Measurements from ENCODE around the gene MCOLN2. TPM values are rescaled to one million over a fixed set of nuclear protein-coding genes. Genes with fewer than 3 reads are reported as not detected.

Gene MCOLN2
- total and polyA plus RNA-seq, 2 donors (not counting 1 experiment from before 2014, with no cell fraction given) = 23.9 to 25.8 TPM

- no peaks in the 10 kb centered on the region for H3K9me3 Mint-ChIP-seq (ENCODE audit: insufficient read depth)
- Histone ChIP-seq H3K4me1 (ENCODE audit: control insufficient read depth in 2 of 2, insufficient read depth in 2 of 2, low read length in 2 of 2) (no peaks in the 10 kb centered on the region), H3K27ac (ENCODE audit: low read length in 2 of 2) (no peak overlapping the region), H3K9ac (ENCODE audit: low read length) (no peak overlapping the region), H3K4me2 (replicated peaks; ENCODE audit: low read depth, low read length, poor library complexity, severe bottlenecking) (no peak overlapping the region), H3K27me3 (replicated peaks in 1 of 4; ENCODE audit: control extremely low read depth in 1 of 4, control insufficient read depth in 3 of 4, insufficient read depth in 4 of 4, low read length in 3 of 4) (no peaks in the 10 kb centered on the region), H3K79me2 (ENCODE audit: control insufficient read depth, insufficient read depth, low read length) (no peaks in the 10 kb centered on the region), H3K36me3 (replicated peaks in 1 of 2; ENCODE audit: control extremely low read depth in 1 of 2, control insufficient read depth in 1 of 2, extremely low read depth in 1 of 2, insufficient read depth in 2 of 2, low read length in 1 of 2) (no peaks in the 10 kb centered on the region), H4K20me1 (ENCODE audit: control insufficient read depth, insufficient read depth, low read length, poor library complexity, severe bottlenecking) (no peaks in the 10 kb centered on the region), H3K9me3 (ENCODE audit: control extremely low read depth in 1 of 3, control insufficient read depth in 2 of 3, insufficient read depth in 1 of 3, low read length in 2 of 3) (no peaks in the 10 kb centered on the region), H2AFZ (ENCODE audit: insufficient read depth, low read depth, low read length, poor library complexity, severe bottlenecking) (no peak overlapping the region), H3K4me3 (ENCODE audit: control extremely low read depth in 1 of 5, extremely low read depth in 1 of 5, insufficient read depth in 1 of 5, low read depth in 2 of 5, low read length in 4 of 5) (no peak overlapping the region)
- DNase-seq (no peak), ATAC-seq (ENCODE audit: low read depth) (no peak)
- H3K27me3 Mint-ChIP-seq = peaks cover 21% of the 10 kb centered on the region
- ChIA-PET POLR2A (no interaction called here), CTCF (interaction anchor here (1.7 to 5.2 kb wide), 2 partner anchors 89 to 97 kb away, joined by 6 to 61 read pairs; no protein-coding TSS in a partner anchor)
- H3K27ac Mint-ChIP-seq = no peak overlapping the region
- WGBS (ENCODE audit: insufficient coverage) = no CpG with 5 or more reads among the region's 2 CpGs
- TF ChIP-seq CTCF (IDR thresholded peaks at IDR 0.05) (no peak), EZH2 (IDR thresholded peaks at IDR 0.05; ENCODE audit: borderline replicate concordance, insufficient read depth, low read depth, low read length, poor library complexity, severe bottlenecking) (no peak)
- H3K4me3 Mint-ChIP-seq = no peak overlapping the region
- no peaks in the 10 kb centered on the region for H3K4me1 Mint-ChIP-seq
- intact Hi-C loops (cut with micrococcal nuclease) = no loop called here
These were observed 36.3 kb upstream of the MCOLN2 start for GRCh38 chr1:85033221-85033620.

DNA sequence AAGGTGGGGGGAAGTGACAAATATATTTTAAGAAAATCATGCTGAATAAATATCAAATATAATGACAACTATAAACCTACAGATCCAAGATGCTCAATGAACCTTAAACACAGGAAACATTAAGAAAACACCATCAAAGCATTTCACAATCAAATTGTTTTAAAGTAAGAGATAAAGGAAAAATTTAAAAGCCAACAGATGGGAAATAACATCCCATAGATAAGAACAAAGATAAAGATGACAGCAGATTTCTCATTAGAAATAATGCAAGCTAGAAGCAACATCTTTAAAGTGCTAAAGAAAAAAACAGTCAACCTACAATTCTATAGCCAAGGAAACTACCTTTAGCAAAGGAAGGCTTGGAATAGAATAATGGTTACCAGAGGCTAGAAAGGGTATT, 33.6 kb upstream of the MCOLN2 start:
- DNase-seq (no peak), ATAC-seq (ENCODE audit: low read depth) (no peak)
- no peak for TF ChIP-seq EZH2 (IDR thresholded peaks at IDR 0.05; ENCODE audit: borderline replicate concordance, insufficient read depth, low read depth, low read length, poor library complexity, severe bottlenecking)
- TF ChIP-seq CTCF (IDR thresholded peaks at IDR 0.05) = no peak
- ChIA-PET CTCF (interaction anchor here (1.2 to 5.2 kb wide), 3 partner anchors 87 to 94 kb away, joined by 5 to 61 read pairs (median 7); no protein-coding TSS in a partner anchor), POLR2A (no interaction called here)
- Histone ChIP-seq H3K9me3 (ENCODE audit: control extremely low read depth in 1 of 3, control insufficient read depth in 2 of 3, insufficient read depth in 1 of 3, low read length in 2 of 3) (no peaks in the 10 kb centered on the region), H3K79me2 (ENCODE audit: control insufficient read depth, insufficient read depth, low read length) (no peaks in the 10 kb centered on the region), H3K27ac (ENCODE audit: low read length in 2 of 2) (no peak overlapping the region), H3K27me3 (replicated peaks in 1 of 4; ENCODE audit: control extremely low read depth in 1 of 4, control insufficient read depth in 3 of 4, insufficient read depth in 4 of 4, low read length in 3 of 4) (no peaks in the 10 kb centered on the region), H3K4me3 (ENCODE audit: control extremely low read depth in 1 of 5, extremely low read depth in 1 of 5, insufficient read depth in 1 of 5, low read depth in 2 of 5, low read length in 4 of 5) (no peak overlapping the region), H3K36me3 (replicated peaks in 1 of 2; ENCODE audit: control extremely low read depth in 1 of 2, control insufficient read depth in 1 of 2, extremely low read depth in 1 of 2, insufficient read depth in 2 of 2, low read length in 1 of 2) (no peaks in the 10 kb centered on the region), H2AFZ (ENCODE audit: insufficient read depth, low read depth, low read length, poor library complexity, severe bottlenecking) (no peak overlapping the region), H4K20me1 (ENCODE audit: control insufficient read depth, insufficient read depth, low read length, poor library complexity, severe bottlenecking) (no peaks in the 10 kb centered on the region), H3K9ac (ENCODE audit: low read length) (no peak overlapping the region), H3K4me1 (ENCODE audit: control insufficient read depth in 2 of 2, insufficient read depth in 2 of 2, low read length in 2 of 2) (peaks cover 0 to 6% of the 10 kb centered on the region in 2 donors), H3K4me2 (replicated peaks; ENCODE audit: low read depth, low read length, poor library complexity, severe bottlenecking) (no peak overlapping the region)
- peaks cover 6% of the 10 kb centered on the region for H3K4me1 Mint-ChIP-seq
- no peaks in the 10 kb centered on the region for H3K9me3 Mint-ChIP-seq (ENCODE audit: insufficient read depth)
- no peak overlapping the region for H3K27ac Mint-ChIP-seq
- intact Hi-C loops (cut with micrococcal nuclease) = no loop called here
- no peak overlapping the region for H3K4me3 Mint-ChIP-seq
- H3K27me3 Mint-ChIP-seq = peaks cover 6% of the 10 kb centered on the region

Data from B cell (primary cell).